ENCODE measurements around the gene RPS6KA3. TPM values are rescaled to one million over a fixed set of nuclear protein-coding genes. Genes with fewer than 3 reads are reported as not detected.

The RPS6KA3 gene
- polyA plus RNA-seq, 1 of the 3 experiments (the other 2 are of a cell fraction) = 14.3 TPM

- H3K9ac ChIP-seq = no peak overlapping the region
- DNase-seq = no peak
- H3K4me3 ChIP-seq (ENCODE audit: low read depth in 2 of 2, low read length in 1 of 2) = no peak overlapping the region
- H3K4me2 ChIP-seq = no peak overlapping the region
- H3K27me3 ChIP-seq (ENCODE audit: insufficient read depth) = no peaks in the 10 kb centered on the region
- no peaks in the 10 kb centered on the region for H3F3A ChIP-seq (replicated peaks; ENCODE audit: insufficient read depth)
- H3K4me1 ChIP-seq (ENCODE audit: control insufficient read depth in 1 of 2, insufficient read depth in 2 of 2, low read depth in 1 of 2, low read length in 1 of 2) = no peaks in the 10 kb centered on the region
- no peaks in the 10 kb centered on the region for H3K9me3 ChIP-seq
- H3K36me3 ChIP-seq (replicated peaks in 1 of 2; ENCODE audit: control insufficient read depth in 1 of 2, insufficient read depth in 2 of 2, low read length in 1 of 2) = peaks cover 5 to 12% of the 10 kb centered on the region in 2 experiments
- H4K20me1 ChIP-seq (ENCODE audit: insufficient read depth) = no peaks in the 10 kb centered on the region
- TF ChIP-seq RCOR1 (IDR thresholded peaks at IDR 0.05; ENCODE audit: low read length) = no peak
- no peak for TF ChIP-seq SIN3A (IDR thresholded peaks at IDR 0.05; ENCODE audit: borderline replicate concordance, low read depth, low read length)
- no peak for TF ChIP-seq POLR2AphosphoS5 (IDR thresholded peaks at IDR 0.05; ENCODE audit: low read depth, low read length)
- TF ChIP-seq YY1 (IDR thresholded peaks at IDR 0.05; ENCODE audit: low read depth) = no peak
- TF ChIP-seq, protein P1, sequence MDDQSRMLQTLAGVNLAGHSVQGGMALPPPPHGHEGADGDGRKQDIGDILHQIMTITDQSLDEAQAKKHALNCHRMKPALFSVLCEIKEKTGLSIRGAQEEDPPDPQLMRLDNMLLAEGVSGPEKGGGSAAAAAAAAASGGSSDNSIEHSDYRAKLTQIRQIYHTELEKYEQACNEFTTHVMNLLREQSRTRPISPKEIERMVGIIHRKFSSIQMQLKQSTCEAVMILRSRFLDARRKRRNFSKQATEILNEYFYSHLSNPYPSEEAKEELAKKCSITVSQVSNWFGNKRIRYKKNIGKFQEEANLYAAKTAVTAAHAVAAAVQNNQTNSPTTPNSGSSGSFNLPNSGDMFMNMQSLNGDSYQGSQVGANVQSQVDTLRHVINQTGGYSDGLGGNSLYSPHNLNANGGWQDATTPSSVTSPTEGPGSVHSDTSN (IDR thresholded peaks at IDR 0.05) = no peak
- TF ChIP-seq, protein P2, sequence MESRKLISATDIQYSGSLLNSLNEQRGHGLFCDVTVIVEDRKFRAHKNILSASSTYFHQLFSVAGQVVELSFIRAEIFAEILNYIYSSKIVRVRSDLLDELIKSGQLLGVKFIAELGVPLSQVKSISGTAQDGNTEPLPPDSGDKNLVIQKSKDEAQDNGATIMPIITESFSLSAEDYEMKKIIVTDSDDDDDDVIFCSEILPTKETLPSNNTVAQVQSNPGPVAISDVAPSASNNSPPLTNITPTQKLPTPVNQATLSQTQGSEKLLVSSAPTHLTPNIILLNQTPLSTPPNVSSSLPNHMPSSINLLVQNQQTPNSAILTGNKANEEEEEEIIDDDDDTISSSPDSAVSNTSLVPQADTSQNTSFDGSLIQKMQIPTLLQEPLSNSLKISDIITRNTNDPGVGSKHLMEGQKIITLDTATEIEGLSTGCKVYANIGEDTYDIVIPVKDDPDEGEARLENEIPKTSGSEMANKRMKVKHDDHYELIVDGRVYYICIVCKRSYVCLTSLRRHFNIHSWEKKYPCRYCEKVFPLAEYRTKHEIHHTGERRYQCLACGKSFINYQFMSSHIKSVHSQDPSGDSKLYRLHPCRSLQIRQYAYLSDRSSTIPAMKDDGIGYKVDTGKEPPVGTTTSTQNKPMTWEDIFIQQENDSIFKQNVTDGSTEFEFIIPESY (IDR thresholded peaks at IDR 0.05; ENCODE audit: borderline replicate concordance, low read depth) = no peak
- TF ChIP-seq CTCF (IDR thresholded peaks at IDR 0.05) = no peak
- TF ChIP-seq EP300 (IDR thresholded peaks at IDR 0.05; ENCODE audit: borderline replicate concordance in 1 of 2, low read depth in 1 of 2, low read length in 1 of 2) = no peak
- no peak for TF ChIP-seq FOXM1 (IDR thresholded peaks at IDR 0.05; ENCODE audit: low read depth)
- no peak for TF ChIP-seq RAD21 (IDR thresholded peaks at IDR 0.05; ENCODE audit: low read length)
- TF ChIP-seq, protein P3, sequence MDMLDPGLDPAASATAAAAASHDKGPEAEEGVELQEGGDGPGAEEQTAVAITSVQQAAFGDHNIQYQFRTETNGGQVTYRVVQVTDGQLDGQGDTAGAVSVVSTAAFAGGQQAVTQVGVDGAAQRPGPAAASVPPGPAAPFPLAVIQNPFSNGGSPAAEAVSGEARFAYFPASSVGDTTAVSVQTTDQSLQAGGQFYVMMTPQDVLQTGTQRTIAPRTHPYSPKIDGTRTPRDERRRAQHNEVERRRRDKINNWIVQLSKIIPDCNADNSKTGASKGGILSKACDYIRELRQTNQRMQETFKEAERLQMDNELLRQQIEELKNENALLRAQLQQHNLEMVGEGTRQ (IDR thresholded peaks at IDR 0.05; ENCODE audit: borderline replicate concordance, low read depth, low read length) = no peak
- TF ChIP-seq, protein P4, sequence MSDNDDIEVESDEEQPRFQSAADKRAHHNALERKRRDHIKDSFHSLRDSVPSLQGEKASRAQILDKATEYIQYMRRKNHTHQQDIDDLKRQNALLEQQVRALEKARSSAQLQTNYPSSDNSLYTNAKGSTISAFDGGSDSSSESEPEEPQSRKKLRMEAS (IDR thresholded peaks at IDR 0.05; ENCODE audit: low read depth) = no peak
- no peak for TF ChIP-seq CHD2 (IDR thresholded peaks at IDR 0.05; ENCODE audit: low read length, partially characterized antibody)
- TF ChIP-seq JUND (IDR thresholded peaks at IDR 0.05) = no peak
- no peak for TF ChIP-seq ELF1 (IDR thresholded peaks at IDR 0.05)
- ChIA-PET POLR2A (no interaction called here), CTCF (interaction anchor here (0.6 kb wide), 1 partner anchor 22 kb away, joined by 3 read pairs; no protein-coding TSS in a partner anchor)
- no peak overlapping the region for H3K27ac ChIP-seq (ENCODE audit: low read depth in 2 of 2, low read length in 1 of 2)
- 49% methylated on average over 4 of the region's 4 CpGs for WGBS (ENCODE audit: low lambda C conversion rate)
- H3K9me2 ChIP-seq = no peaks in the 10 kb centered on the region
- H2AFZ ChIP-seq (ENCODE audit: low read depth) = no peak overlapping the region
- no peaks in the 10 kb centered on the region for H3K79me2 ChIP-seq (ENCODE audit: insufficient read depth)
Observed at GRCh38 chrX:20205927-20206708, 60.6 kb downstream of the RPS6KA3 start.

All from SK-N-SH (cell line).